ENCODE measurements around the gene ARHGAP31. TPM values are rescaled to one million over a fixed set of nuclear protein-coding genes. Genes with fewer than 3 reads are reported as not detected.
"Not testable (repeated sequence)": the region's sequence is repeated elsewhere in the genome, so short reads cannot be mapped to it uniquely, and the experiment has no call there.

Gene ARHGAP31
- total RNA-seq, 1 donor from 2014 or later: 0.84 TPM

- H3K27ac Mint-ChIP-seq: no peak overlapping the region
Observed at GRCh38 chr3:119365418-119365817, 71.2 kb downstream of the ARHGAP31 start.

GRCh38 chr3:119367000-119367399 lies 72.8 kb downstream of the ARHGAP31 start:
- H3K9me3 Mint-ChIP-seq (ENCODE audit: low read depth): no peaks in the 10 kb centered on the region
- DNase-seq (ENCODE audit: low spot score, unreplicated experiment): no peak

More at GRCh38 chr3:119365418-119365817, 71.2 kb downstream of the ARHGAP31 start:
- TF ChIP-seq CTCF (IDR thresholded peaks at IDR 0.05; ENCODE audit: unreplicated experiment): no peak
- Mint-ChIP-seq H3K4me1 (ENCODE audit: low read depth) (peaks cover under 1% of the 10 kb centered on the region), H3K27me3 (no peaks in the 10 kb centered on the region), H3K4me3 (ENCODE audit: low read depth) (no peak overlapping the region), H3K36me3 (ENCODE audit: insufficient read depth) (no peaks in the 10 kb centered on the region), H3K9me3 (ENCODE audit: low read depth) (no peaks in the 10 kb centered on the region)
- DNase-seq (ENCODE audit: low spot score, unreplicated experiment): no peak

GRCh38 chr3:119368298-119368697 lies 74.1 kb downstream of the ARHGAP31 start:
- H3K27me3 Mint-ChIP-seq: no peaks in the 10 kb centered on the region
- no peaks in the 10 kb centered on the region for H3K36me3 Mint-ChIP-seq (ENCODE audit: insufficient read depth)
- no peak overlapping the region for H3K4me3 Mint-ChIP-seq (ENCODE audit: low read depth)
- H3K4me1 Mint-ChIP-seq (ENCODE audit: low read depth): no peaks in the 10 kb centered on the region
- DNase-seq (ENCODE audit: low spot score, unreplicated experiment): no peak
- H3K27ac Mint-ChIP-seq: no peak overlapping the region
- no peak for TF ChIP-seq CTCF (IDR thresholded peaks at IDR 0.05; ENCODE audit: unreplicated experiment)
- H3K9me3 Mint-ChIP-seq (ENCODE audit: low read depth): no peaks in the 10 kb centered on the region

More at GRCh38 chr3:119367000-119367399, 72.8 kb downstream of the ARHGAP31 start:
- Mint-ChIP-seq H3K4me1 (ENCODE audit: low read depth) (no peaks in the 10 kb centered on the region), H3K36me3 (ENCODE audit: insufficient read depth) (no peaks in the 10 kb centered on the region), H3K27me3 (no peaks in the 10 kb centered on the region), H3K4me3 (ENCODE audit: low read depth) (no peak overlapping the region), H3K27ac (no peak overlapping the region)
- TF ChIP-seq CTCF (IDR thresholded peaks at IDR 0.05; ENCODE audit: unreplicated experiment): no peak

- H3K4me3 Mint-ChIP-seq (ENCODE audit: low read depth); H3K27ac Mint-ChIP-seq: not testable (repeated sequence)
Observed at GRCh38 chr3:119371786-119372185, 77.6 kb downstream of the ARHGAP31 start.

GRCh38 chr3:119375106-119375505 lies 80.9 kb downstream of the ARHGAP31 start:
- TF ChIP-seq CTCF (IDR thresholded peaks at IDR 0.05; ENCODE audit: unreplicated experiment): no peak
- Mint-ChIP-seq H3K27ac (no peak overlapping the region), H3K4me1 (ENCODE audit: low read depth) (no peaks in the 10 kb centered on the region), H3K27me3 (peaks cover 3% of the 10 kb centered on the region), H3K4me3 (ENCODE audit: low read depth) (no peak overlapping the region), H3K36me3 (ENCODE audit: insufficient read depth) (no peaks in the 10 kb centered on the region), H3K9me3 (ENCODE audit: low read depth) (no peaks in the 10 kb centered on the region)
- no peak for DNase-seq (ENCODE audit: low spot score, unreplicated experiment)

More at GRCh38 chr3:119371786-119372185, 77.6 kb downstream of the ARHGAP31 start:
- not testable (repeated sequence) for H3K36me3 Mint-ChIP-seq (ENCODE audit: insufficient read depth); H3K4me1 Mint-ChIP-seq (ENCODE audit: low read depth); DNase-seq (ENCODE audit: low spot score, unreplicated experiment); H3K27me3 Mint-ChIP-seq; H3K9me3 Mint-ChIP-seq (ENCODE audit: low read depth)

- no peak overlapping the region for H3K27ac Mint-ChIP-seq
Observed at GRCh38 chr3:119375510-119375909, 81.3 kb downstream of the ARHGAP31 start.

More at GRCh38 chr3:119375510-119375909, 81.3 kb downstream of the ARHGAP31 start:
- Mint-ChIP-seq H3K36me3 (ENCODE audit: insufficient read depth) (no peaks in the 10 kb centered on the region), H3K4me3 (ENCODE audit: low read depth) (no peak overlapping the region), H3K9me3 (ENCODE audit: low read depth) (no peaks in the 10 kb centered on the region), H3K4me1 (ENCODE audit: low read depth) (no peaks in the 10 kb centered on the region), H3K27me3 (peaks cover 3% of the 10 kb centered on the region)
- no peak for DNase-seq (ENCODE audit: low spot score, unreplicated experiment)
- TF ChIP-seq CTCF (IDR thresholded peaks at IDR 0.05; ENCODE audit: unreplicated experiment): no peak

All from progenitor cell of endocrine pancreas (in vitro differentiated cells).